ENCODE results near the gene LTO1.

LTO1 gene

GRCh38 chr11:69656536-69657455 lies 18.4 kb downstream of the LTO1 start:
- no peak for DNase-seq

- no peak for DNase-seq
Observed at GRCh38 chr11:69655479-69656428, 19.4 kb downstream of the LTO1 start.

- DNase-seq, result peak; percentile 73
Observed at GRCh38 chr11:69654660-69655478, 20.3 kb downstream of the LTO1 start.

- no peak for DNase-seq
Observed at GRCh38 chr11:69654001-69654659, 21.0 kb downstream of the LTO1 start.

GRCh38 chr11:69653406-69653960 lies 21.7 kb downstream of the LTO1 start:
- DNase-seq, result no peak

- no peak for DNase-seq
Observed at GRCh38 chr11:69652999-69653398, 22.2 kb downstream of the LTO1 start.

- DNase-seq, result no peak
Observed at GRCh38 chr11:69651834-69652620, 23.1 kb downstream of the LTO1 start.

GRCh38 chr11:69650832-69651344 lies 24.3 kb downstream of the LTO1 start:
- DNase-seq, result no peak

- DNase-seq, result no peak
Observed at GRCh38 chr11:69650081-69650831, 24.9 kb downstream of the LTO1 start.

- no peak for DNase-seq
Observed at GRCh38 chr11:69649576-69649900, 25.6 kb downstream of the LTO1 start.

GRCh38 chr11:69648679-69649575 lies 26.2 kb downstream of the LTO1 start:
- no peak for DNase-seq

GRCh38 chr11:69647761-69648497 lies 27.2 kb downstream of the LTO1 start:
- DNase-seq, result no peak

- no peak for DNase-seq
Observed at GRCh38 chr11:69647390-69647748, 27.8 kb downstream of the LTO1 start.

- no peak for DNase-seq
Observed at GRCh38 chr11:69646493-69647389, 28.4 kb downstream of the LTO1 start.

GRCh38 chr11:69645801-69646492 lies 29.2 kb downstream of the LTO1 start:
- DNase-seq, result no peak

- no peak for DNase-seq
Observed at GRCh38 chr11:69644962-69645675, 30.0 kb downstream of the LTO1 start.
